Left cardiac atrium (tissue), 4 donors: ENCODE measurements around the gene CD81. TPM values are rescaled to one million over a fixed set of nuclear protein-coding genes. Genes with fewer than 3 reads are reported as not detected.

Experiments used
- ATAC-seq, 2 donors: fragments of 200-7000 bp; cut with Tn5 transposase; one replicate each; pipeline ENCODE4 v1.9.1; 2020; ENCODE audit warnings: mild to moderate bottlenecking in 2 of 2, moderate library complexity in 2 of 2
- DNase-seq: peaks from one replicate; pipeline ENCODE4 v3.0.0-alpha.2; 2020
- intact Hi-C, 2 donors: fragments of 100-400 bp; cut with DNase I; formaldehyde crosslinking; loops; one replicate each; pipeline versions ENCODE4 v1.14.1 to v1.15.1; 2022 to 2023
- total RNA-seq, 2 donors: library from RNA; stranded (reverse); fragmentation: NEBNext Ultra II Directional; extraction: Animal tissue kit (Norgen Biotek cat#: 25700); gene quantifications; one replicate each; pipeline ENCODE4 v1.2.1, GENCODE V29; 2021
- donor health status: DM: no; HTN: yes; CAD: no.
- donor health status: DM: no; HTN: yes; CAD: no; lungs with severe emphysema.
- donor health status: DM: yes; HTN: yes; CAD: no.
- donor health status: Dilated cardiomyopathy.

The CD81 gene
- total RNA-seq, 2 donors from 2014 or later: 699 to 773 TPM

DNA sequence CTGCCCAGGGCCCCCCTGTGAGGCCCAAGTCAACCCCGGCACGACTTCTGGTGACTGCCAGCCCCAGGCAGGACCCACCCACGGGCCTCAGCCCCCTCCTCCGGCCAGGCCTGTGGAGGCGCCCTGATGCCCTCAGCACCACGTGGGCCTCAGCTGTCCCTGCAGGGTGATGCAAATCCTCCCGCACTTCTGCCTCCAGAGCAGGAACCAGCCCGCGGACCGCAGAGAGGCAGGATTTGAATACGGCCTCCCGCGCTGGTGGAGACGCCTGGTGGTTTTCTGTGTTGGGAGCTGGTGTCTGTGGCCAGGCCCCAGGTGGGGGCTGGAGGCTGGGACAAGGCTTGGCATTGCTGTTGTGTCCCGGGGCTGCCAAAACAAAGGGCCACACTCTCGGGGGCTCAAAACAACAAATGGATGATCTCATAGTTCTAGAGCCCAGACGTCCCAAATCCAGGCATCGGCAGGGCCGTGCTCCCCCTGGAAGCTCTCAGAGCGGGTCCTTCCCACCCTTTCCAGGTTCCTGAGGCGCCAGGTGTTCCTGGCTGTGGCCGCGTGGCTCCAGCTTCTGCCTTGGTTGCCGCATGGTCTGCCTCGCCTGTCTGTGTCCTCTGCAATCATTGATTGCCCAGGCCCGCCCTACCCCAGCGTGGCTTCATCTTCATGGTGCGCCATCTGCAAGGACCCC lies 47.8 kb downstream of the CD81 start:
- DNase-seq (no peak), ATAC-seq (no peak)
- intact Hi-C loops: no loop called here

DNA sequence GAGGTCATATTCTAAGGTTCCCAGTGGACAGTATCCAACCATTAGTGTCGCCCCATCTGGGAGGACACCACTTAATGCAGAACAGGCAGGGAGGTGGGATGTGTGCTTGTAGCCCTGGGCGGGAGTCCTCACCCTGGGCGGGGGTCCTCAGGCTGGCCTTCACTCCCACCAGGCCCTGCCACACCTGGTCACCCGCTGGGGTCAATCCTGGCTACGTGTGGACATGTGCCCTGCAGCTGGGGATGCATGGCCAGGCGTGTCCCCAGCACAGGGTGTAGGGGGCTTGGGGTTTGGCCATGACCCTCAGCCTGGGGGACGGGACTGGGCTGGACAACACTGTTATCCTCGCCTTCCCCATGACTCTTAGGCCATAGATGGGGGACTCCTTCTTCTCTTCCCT lies 48.4 kb downstream of the CD81 start:
- no peak for DNase-seq
- ATAC-seq: no peak
- intact Hi-C loops: no loop called here

DNA sequence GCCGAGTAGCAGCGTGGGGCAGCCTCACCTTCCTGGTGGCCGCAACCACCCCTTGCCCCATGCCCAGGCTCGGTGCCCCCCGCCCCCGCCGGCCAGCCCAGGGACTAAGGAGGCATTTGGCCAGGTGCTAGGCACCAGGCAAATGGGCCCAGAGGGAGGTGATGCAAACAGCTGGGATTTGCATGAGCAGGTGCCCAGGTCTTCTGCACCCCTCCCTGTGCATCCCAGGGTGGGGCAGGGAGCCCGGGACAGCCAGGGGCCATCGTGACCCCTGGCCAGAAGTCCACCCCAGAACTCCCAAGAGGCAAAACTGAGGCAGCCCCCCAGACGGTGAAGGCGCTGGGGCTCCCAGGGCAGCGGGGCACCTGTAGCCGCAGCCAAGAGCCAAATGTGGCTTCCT lies 49.1 kb downstream of the CD81 start:
- DNase-seq: no peak
- ATAC-seq: no peak
- intact Hi-C loops: loop anchor here in 1 of 2 donors (2.0 kb wide), 1 partner anchor 463 kb away; no protein-coding TSS in a partner anchor

DNA sequence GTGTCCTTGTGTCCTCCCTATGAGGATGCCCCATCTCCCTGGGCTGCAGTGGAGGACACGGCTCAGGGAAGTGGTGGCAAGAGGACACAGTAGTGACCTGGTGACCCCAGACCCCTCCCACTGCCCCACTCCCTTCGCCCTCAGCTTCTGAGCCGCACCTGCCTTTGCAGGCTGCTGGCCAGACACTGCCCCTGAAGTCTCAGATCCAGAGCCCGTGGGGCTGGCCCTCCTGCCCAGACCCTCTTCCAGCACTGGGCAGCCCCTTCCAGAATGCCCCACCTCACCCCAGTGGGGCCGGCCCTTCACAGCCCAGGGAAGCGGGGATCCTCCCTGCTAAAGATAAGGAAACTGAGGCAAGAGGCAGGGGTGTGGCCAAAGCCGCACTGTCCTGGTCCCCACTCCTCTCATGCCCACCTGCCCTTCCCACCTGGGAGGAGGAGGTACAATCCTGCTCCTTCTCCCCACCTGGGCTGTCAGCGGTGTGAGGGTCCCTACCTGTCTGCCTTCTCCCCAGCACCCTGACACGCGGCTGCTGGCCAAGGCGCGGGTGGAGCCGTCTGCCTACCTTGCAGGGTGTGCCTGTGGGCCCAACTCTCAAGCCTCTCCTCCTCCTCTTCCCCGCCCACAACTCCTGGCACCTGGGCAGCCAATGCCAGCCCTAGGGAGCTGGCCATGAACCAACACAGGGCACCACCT lies 49.9 kb downstream of the CD81 start:
- ATAC-seq (no peak), DNase-seq (no peak)
- intact Hi-C loops: loop anchor here in 1 of 2 donors (2.0 kb wide), 1 partner anchor 462 kb away; no protein-coding TSS in a partner anchor

DNA sequence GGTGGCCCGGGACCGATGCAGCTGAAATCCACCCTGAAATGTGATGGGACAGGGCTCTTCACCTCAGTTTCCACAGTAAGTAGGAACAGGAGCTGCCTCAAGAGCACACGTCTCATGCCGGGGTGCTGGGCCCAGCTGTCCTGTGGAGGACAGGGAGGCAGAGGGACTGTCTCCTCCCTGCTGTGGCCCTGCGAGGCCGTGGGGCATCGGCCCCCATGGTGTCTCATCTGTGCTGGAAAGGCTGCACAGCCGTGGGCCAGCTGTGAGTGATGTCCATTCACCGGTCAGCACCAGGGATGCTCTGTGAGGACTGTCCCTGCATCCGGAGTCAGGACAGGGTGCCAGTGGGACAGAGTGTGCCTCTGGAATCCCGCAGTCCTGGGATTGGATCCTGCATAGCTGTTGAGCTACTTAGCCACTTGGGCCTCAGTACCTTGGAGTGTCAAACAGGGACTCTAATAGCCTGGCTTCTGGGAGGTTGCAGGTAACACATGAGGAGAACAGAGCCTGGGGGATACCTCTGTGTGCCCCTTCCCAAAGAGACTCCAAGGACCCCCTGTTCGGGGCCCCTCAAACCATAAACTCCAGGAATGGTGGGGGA lies 50.7 kb downstream of the CD81 start:
- ATAC-seq (peak in 1 of 2 donors; percentile 5), DNase-seq (no peak)
- intact Hi-C loops: loop anchor here (1.0 to 2.0 kb wide), 3 partner anchors 103 to 461 kb away; no protein-coding TSS in a partner anchor

DNA sequence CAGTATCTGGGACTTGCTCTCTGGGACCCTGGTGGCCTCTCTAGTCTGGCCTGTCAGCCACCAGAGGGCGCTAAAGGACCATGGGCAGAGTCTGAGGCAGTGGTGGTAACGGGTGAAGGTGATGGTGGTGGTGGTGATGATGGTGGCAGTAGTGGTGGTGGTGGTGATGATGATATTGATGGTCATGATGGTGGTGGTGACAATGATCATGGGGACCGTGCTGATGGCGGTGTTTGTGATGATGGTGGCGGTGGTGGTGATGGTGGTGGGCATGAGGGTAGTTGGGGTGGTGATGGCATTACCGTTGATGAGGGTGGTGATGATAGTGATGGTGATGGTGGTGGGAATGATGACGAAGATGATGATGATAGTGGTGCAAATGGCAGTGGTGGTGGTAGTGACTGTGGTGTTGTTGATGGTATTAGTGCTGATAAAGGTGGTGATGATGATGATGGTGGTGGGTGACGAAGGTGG lies 51.2 kb downstream of the CD81 start:
- intact Hi-C loops: loop anchor here (1.0 to 2.0 kb wide), 2 partner anchors 103 to 458 kb away; no protein-coding TSS in a partner anchor
- DNase-seq (peak; percentile 76), ATAC-seq (peak; percentile 77 to 90)

DNA sequence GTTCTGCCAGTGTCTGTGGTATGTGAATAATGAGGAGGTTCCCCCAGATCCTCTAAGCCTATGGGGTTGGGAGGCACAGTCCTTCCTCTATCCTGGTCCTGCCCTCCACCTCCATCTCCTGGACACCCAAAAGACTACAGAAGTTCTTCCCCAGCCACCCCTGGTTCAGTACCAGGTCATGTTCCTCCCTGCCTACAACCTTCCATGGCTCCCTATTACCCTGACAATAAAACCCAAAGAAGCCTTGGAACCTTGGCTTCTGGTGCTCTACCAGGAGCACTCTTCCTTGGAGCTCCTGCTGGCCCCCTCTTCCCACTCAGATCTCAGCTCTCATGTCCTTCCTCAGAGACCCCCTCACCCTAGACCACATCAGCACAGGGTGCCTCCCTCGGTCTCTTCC lies 54.3 kb downstream of the CD81 start:
- ATAC-seq (no peak), DNase-seq (no peak)
- intact Hi-C loops: no loop called here

DNA sequence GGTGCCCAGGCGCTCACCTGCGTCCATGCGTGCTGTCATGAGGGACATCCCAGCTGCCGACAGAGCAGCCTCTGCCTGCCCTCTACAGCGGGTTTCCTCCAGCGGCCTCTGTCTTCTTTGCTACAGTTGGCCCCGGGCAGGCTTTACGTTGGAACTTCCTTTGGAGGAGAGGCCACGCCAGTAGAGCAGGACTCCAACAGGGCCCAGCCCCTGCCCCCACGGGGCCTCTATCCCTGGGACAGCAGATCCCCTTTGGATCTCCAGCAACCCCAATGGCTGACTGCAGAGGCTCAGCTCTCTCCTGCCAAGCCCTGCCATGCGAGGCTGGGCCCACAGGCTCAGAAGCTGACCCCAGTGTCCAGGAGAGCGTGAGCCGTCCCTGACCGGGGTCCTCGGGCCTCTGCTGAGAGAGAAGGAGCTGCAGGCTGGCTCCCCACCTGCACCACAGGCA lies 55.1 kb downstream of the CD81 start:
- ATAC-seq (no peak), DNase-seq (no peak)
- intact Hi-C loops: no loop called here

DNA sequence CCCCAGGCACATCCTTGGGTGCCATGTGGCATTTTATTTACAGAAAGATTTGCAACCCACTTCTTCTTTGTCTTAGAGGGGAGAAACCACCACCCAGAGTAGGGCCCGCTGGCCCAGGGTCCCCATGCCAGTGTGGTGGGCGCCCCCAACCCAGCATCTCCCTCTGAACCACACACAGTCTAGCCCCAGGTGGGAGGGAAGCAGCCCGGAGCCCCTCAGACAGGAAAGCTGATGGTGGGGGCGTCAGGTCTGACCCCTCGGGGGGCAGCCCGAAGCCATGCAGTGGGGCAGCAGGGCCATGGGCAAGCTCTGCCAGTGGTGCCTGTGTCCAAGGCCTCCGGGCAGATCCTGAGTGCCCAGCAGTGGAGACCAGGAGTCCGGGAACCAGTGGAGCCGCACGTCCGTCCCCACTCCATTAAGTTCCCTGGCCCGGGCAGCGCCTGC lies 55.5 kb downstream of the CD81 start:
- intact Hi-C loops: no loop called here
- DNase-seq (no peak), ATAC-seq (no peak)

DNA sequence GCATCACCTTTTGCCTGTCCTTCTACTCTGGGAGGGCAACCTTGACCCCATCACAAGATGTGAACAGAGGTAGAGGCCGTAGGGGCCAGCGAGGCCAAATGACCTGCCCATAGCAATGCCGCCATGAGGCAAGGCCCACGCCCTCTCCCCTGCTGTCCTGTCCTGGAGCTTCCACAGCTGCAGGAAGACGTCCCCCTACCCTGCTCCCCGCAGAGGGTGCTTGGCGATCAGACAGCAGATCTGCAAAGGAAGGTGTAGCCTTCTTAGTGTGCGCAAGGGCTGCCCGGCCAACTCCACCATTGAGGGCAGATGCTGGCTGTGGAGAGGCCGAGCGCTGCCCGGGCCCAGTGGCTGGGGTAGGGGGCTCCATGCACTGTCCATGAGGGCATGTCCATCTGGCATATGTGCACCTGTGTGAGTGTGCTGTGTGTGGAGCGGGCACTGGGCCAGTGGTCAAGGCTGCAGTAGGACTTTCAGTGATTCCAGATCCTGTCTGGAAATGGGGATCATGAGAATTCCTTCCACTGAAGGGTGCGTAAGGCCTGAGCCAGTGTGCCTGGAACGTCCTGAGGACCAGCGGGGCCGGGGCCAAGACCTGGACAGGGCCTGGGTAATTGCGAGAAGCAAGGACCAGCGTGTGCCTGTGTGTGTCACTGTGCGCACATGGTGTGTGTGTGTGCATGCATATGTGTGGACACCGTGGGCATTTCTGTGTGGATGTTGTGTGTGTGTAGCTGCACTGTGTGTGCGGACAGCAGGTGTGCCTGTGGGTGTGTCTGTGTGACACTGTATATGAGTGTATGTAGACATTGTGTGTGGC lies 56.2 kb downstream of the CD81 start:
- ATAC-seq: no peak
- intact Hi-C loops: no loop called here
- no peak for DNase-seq

DNA sequence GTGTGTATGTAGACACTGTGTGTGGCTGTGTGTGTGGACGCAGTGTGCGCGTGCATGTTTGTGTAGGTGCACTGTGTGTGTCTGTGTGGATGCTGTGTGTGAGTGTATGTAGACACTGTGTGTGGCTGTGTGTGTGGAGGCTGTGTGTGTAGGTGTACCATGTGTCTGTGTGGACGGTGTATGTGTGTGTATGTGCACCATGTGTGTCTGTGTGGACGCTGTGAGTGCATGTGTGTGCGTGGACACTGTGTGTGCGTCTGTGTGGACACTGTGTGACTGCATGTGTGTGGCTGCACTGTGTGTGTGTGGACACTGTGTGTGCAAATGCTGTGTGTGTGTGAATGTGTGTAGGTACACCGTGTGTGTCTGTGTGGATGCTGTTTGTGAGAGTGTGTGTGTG lies 56.9 kb downstream of the CD81 start:
- DNase-seq: no peak
- intact Hi-C loops: no loop called here
- ATAC-seq: no peak

DNA sequence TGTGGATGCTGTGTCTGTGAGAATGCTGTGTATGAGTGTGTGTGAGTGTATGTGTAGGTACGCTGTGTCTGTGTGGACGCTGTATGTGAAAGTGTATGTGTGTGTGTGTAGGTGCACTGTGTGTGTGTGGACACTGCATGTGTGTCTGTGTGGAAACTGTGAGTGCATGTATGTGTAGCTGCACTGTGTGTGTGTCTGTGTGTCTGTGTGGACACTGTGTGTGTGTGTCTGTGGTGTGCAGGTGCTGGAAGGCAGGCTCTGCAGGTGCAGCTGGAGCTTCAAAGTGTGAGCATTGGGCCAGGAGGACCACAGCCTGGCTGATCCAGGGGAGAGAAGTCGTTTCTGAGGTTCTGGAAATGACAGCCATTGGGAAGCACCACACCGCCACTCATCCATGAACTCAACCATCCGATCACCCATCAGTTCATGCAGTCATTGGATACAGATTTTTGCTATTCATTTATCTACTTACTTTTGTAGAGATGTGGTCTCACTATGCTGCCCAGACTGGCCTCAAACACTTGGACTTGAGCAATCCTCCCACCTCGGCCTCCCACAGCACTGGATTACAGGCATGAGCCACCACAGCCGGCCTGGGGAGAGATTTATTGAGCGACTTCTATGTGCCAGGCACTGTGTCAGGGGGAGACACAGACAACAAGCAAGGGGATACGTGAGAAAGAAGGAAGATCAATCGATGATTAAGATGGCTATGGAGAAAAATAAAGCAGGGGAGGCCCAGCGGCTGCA lies 57.6 kb downstream of the CD81 start:
- DNase-seq: no peak
- intact Hi-C loops: no loop called here
- no peak for ATAC-seq

DNA sequence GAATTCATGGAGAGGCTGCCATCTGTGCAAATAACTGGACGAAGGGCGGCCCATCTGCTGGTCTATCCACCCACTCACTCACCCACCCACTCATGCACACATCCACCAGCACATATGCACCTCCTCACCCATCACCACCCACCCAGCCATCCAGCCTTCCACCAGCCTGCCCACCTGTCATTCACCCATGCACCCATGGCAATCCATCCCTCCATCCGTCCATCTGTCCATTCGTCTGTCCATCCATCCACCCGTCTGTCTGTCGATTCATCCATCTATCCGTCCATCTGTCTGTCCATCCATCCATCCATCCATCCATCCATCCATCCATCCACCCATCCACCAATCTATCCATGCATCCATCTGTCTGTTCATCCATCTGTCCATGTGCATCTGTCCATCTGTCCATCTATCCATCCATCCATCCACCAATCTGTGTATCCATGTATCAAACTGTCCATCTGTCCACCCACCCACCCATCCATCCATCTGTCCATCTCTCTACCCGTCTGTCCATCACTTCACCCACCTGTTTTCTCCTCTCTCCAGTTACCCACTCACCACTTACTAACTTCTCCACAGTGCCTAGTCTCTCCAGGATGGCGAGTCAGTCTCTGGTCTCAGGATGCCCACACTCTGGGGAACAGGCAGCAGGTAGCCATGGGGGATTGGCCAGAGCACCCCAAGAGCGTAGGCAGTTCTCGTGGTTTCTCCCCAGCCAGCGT lies 58.3 kb downstream of the CD81 start:
- no peak for DNase-seq
- ATAC-seq: no peak
- intact Hi-C loops: no loop called here

DNA sequence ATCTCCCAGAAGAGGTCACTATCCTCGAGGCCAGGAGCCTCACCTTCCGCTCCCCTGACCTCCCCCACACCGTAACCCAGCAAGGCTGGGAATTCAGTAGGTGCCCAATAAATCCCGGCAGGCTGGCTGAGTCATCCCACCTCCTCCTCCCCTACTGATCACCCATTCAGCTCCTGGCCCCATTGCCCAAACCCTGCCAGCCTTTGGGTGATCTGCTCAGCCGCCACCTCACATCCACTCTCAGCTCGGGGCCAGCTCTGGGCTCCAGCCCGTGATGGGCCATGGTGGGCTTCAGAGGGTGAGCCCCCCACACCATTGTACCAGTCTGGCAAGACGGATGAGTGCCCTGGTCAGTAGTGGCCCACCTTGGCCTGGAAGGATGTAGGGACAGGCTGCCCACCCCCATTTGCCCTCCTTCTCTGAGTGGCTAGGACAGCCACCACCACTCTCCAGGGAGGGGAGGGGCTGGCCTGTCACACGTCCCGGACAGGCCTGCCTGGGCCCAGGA lies 59.0 kb downstream of the CD81 start:
- DNase-seq (no peak), ATAC-seq (no peak)
- intact Hi-C loops: no loop called here

DNA sequence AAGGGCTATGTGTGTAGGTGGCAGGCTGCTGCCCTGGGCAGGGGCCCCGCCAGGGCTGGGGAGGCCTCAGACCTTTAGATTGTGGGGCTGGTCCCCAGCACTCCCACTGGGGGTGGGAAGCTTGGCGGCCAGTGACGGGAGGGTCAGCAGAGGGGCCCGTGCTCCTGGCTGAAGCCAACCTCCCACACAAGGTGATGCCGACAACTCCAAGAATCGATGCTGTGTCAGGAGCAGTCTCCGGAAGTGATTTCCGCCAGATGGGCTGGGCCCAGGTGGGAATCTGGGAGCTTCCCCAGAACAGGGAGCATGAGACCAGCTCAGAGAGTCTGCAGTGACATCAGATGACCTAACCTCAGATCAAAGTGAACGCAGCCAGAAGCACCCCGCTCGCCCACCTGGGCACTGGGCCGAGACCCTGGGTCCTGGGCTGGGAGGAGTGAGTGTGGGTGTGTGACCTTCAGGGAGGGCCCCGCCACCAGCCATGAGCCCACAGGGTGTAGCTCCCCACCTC lies 59.5 kb downstream of the CD81 start:
- DNase-seq (no peak), ATAC-seq (no peak)
- intact Hi-C loops: no loop called here

DNA sequence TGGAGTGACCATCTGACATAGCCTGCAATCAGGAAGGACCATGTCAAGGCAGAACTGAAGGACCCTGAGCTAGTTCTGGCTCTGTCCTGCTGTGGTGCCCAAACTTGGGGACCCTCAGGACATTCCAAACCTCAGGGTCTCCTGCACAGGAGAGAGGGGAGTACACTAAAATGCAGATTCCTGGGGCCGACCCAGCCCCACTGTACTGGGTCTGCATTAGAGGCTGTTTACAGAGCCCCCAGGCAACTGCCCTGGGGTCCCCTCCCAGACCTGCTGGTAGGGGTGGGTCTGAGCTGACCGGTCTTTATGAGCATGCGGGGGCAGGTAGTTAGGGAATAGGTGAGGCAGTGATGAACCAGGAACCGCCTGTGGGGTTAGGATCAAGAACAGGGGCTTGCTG lies 60.4 kb downstream of the CD81 start:
- ATAC-seq: no peak

DNA sequence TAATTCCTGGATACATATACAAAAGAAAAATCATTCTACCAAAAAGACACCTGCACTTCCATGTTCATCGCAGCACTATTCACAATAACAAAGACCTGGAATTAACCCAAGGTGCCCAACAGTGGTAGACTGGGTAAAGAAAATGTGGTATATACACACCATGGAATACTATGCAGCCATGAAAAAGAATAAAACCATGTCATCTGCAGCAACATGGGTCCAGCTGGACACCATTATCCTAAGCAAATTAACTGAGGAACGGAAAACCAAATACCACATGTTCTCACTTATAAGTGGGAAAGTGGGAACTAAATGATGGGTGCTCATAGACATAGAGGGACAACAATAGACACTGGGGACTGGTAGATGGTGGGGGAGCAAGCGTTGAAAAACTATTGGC lies 62.7 kb downstream of the CD81 start:
- ATAC-seq (no peak), DNase-seq (no peak)
- intact Hi-C loops: loop anchor here in 1 of 2 donors (5.0 kb wide), 1 partner anchor 77 kb away; no protein-coding TSS in a partner anchor

More for the DNA sequence above, 60.4 kb downstream of the CD81 start:
- intact Hi-C loops: no loop called here
- no peak for DNase-seq
